Activated T-cell treated with anti-CD3 and anti-CD28 coated beads for 48 hours (primary cell): Measurements from ENCODE around the gene SYN1.
A peak's percentile ranks its signal among the peaks of the same experiment; 100 is the strongest.
"Not testable (repeated sequence)": the region's sequence is repeated elsewhere in the genome, so short reads cannot be mapped to it uniquely, and the experiment has no call there.

Experiments used
- DNase-seq: peaks from one replicate; pipeline ENCODE4 v3.0.0-alpha.2; 2020; ENCODE audit warnings: low read depth

Gene SYN1

DNA sequence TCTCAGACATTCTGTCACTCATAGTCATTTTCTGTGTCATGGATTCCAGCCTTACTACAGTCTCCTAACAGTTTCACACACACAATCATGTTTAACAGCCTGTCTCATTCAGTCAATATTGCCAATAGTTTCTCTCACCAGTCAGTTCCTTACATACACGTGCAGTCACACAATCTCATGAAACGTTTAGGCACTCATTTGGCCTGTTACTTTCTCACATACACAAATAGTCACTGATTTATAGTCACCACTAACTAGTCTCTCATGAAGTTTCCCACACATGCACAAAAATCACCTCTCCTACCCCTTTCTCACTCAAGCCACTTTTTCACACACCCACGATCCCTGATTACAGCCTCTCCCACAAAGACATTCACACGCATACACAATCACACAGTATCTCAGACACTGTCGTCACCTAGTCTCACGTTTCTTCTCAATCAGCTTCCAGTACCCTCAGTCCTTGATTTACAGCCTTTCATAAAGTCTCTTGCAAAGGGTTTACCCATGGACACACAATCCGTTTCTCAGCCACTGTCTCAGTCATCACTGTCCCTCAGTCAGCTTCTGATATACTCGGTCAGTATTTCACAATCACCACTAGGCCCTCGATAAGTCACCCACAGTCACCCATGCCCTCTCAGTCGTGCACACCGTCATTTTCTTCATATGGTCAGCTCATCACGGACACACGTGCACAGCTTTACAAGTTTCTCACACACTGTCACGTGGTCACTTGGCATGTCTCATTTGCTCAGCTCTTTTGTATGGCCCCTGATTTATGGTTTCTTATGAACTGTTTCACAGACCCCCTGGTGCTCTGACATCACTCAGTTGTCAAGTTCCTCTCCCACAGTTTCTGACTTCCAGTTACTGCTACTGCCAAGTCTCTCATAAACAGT lies 14.3 kb upstream of the SYN1 start:
- no peak for DNase-seq

DNA sequence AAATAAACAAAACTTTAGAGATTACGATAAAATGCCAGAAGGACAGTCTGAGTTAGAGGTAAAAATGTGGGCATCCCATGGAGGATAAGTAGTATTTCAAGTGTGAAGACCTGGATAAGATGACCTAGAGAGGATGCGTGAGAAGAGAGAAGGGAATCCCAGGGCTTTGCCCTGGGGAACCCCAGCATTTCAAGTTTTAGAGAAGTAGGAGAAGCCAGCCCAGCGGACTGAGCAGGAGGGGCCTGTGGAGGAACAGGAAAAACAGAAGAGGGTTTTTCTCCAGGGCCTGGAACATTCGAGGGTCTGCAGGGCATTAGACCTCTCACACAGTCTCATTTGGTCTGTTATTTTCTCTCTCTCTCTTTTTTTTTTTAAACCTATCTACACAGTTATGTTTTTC lies 13.0 kb upstream of the SYN1 start:
- DNase-seq: no peak

DNA sequence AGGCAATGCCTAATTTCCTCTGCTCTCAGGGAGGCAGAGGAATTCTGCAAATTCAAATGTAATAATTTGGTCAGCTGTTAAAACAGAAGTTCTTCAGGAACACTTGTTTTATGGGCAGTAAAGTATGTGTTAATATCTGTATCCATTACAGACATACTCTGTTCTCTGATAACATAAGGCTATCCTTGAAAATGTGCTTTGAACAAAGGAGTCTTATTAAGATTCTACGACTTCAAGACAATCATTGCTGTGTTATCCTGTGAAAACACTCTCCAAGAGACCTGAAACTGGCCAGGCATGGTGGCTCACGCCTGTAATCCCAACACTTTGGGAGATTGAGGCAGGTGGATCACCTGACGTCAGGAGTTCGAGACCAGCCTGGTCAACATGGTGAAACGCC lies 12.0 kb upstream of the SYN1 start:
- no peak for DNase-seq

DNA sequence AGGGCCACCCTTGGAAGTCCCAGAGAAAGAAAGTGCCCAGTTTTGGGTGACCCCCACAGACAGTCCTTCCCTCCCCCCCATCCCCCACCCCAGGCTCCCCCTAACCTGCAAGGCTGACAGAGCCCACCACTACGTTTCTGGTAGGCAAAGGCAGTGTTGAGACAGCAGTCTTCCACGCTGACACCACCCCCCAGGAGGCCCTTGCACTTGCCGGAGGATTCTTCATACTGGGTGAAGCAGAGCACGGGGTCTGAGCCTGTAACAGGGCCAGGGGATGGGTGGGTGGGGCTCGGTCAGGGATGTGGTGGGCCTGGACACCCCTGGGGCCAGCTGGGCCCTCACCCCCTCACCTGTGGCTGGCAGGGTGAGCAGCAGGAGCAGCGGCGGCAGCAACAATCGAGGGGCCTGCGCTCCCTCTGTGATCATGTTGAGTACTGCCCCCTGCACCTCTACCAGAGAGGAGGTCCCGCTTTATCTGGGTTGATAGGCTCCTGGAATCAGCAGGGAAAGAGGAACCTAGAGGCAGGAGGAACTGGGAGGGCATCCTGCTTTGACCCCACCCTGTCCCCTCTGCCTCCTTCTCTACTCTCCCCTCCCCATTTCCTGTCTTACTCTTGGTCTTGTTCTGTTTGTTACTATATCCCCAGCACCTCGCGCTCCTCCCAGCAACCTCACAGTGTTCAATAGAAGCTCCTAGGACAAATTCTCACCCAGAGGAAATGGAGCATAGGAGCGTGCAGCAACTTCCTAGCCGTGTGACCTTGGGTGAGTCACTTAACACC lies 10.0 kb upstream of the SYN1 start, which contains the start of gene CFP:
Gene CFP (minus strand): TSS at position 512 of the 782 bp plus-strand sequence. CDS start 86 bp downstream, at position 426.
- no peak for DNase-seq

- no peak for DNase-seq
Measured at GRCh38 chrX:47628982-47629381, 9.3 kb upstream of the SYN1 start.

GRCh38 chrX:47625365-47625764 lies 5.7 kb upstream of the SYN1 start:
- DNase-seq: no peak

DNA sequence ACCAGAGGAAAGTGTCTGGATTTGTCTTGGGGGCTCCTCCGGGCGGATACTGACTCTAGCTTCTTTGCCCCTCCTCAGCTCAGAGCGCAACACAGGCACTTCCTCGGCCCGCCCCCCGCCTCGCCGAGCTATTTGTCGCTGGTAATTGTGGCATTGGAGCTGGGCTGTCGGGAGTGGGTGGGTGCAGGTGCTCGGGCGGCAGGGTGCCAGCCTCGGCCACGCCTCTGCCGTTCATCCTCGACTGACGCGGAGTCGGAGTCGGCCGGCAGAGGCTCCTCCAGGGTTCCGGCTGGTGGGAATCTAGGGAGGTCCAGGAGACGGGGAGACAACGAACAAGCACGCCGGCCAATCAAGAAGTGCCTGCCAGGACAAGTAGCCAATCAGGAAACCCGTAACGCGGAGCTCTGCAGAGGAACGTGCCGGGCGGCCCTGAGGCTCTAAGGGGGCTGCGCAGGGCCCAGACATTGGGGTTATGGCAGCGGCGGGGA lies 3.9 kb upstream of the SYN1 start:
- peak; percentile 25 for DNase-seq

DNA sequence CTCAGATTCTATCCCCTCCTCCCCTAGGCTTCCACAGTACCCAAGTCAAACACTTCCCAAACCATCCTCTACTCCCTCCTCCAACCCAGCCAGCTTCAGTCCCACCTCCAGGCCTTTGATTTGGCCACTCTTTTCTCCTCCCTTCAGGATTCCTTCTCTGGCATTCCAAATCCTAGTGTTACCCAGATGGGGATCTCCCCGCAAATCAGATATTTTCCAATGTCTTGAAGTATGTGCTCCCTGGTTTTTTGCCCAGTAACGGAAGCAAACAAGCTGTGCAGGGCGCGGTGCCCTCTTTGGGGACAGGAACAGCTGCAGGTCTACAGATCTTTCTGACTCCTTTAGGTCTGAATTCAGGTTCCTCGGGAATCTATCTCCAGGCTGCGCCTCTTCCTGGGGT lies 2.2 kb upstream of the SYN1 start:
- DNase-seq: no peak

GRCh38 chrX:47620303-47620685 lies 637 bp upstream of the SYN1 start:
- DNase-seq: no peak

GRCh38 chrX:47618923-47619485 lies 653 bp downstream of the SYN1 start:
- no peak for DNase-seq

- no peak for DNase-seq
Measured at GRCh38 chrX:47614618-47615017, 5.0 kb downstream of the SYN1 start.

DNA sequence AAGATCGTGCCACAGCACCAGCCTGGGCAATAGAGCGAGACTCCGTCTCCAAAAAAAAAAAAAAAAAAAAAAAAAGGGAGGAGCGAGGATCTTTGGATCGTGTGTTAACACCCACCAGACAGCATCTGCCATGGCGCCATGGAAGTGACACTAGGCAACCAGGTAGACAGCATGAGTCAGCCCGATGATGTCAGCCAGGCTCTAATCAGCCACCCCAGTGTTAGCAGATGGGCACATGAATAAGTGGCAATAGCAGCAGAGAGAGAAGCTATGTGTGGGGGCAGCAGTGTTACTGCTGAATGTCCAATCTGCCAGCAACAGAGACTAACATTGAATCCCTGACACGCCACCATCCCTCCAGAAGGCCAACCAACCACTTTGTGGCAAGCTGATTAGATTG lies 6.6 kb downstream of the SYN1 start:
- no peak for DNase-seq

- DNase-seq: no peak
Measured at GRCh38 chrX:47612418-47612817, 7.2 kb downstream of the SYN1 start.

DNA sequence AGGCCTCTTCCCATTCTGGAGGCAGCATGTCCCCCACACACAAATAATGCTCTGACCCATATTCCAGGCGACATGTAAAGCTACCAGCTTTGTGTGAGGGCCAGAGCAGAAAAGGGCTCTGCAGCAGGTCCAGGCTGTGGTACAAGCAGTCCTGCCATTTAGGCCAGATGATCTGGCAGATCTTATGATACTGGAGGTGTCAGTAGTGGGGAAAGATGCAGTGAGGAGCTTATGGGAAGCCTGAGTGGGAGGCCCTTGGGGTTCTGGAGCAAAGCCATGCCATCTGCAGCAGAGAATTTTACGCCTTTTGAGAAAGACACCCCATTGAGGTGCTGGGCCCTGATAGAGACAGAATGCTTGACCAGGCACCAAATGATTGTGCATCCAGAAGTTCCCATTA lies 7.7 kb downstream of the SYN1 start:
- DNase-seq: no peak

DNA sequence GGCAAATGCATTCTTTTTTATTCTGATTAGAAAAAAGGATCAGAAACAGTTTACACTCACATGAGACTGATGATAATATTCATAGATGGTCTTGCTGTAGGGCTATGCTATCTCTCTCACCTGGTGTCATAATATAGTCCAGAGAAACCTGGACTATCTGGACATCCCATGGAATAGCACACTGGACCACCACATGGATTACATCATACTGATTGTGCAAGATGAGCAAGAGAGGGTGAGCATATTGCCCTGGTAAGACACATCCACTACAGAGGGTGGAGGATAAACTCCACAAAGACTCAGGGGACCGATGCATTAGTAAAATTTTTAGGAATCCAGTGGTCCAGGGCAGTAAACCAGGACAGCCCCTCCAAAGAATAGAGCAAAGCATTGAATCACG lies 8.2 kb downstream of the SYN1 start:
- no peak for DNase-seq

DNA sequence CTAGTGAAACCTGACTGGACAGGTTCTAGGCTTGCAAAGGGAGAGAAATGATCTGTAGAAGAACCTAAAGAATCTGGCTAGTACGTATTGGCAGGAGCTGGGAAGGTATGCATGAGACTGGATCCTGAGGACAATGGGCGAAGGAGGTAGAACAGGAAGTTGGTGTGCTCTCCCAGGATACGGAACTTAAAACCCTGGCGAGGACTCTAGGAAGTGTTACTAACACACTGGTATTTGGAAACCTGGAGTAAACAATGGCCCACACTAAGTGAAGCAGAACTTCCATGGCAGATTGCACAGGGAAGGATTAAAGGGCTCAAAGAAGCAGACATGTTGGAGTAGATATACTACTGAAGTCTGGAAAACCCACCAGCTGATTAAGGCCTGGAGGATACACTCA lies 9.1 kb downstream of the SYN1 start:
- DNase-seq: no peak

- DNase-seq: no peak
Measured at GRCh38 chrX:47608130-47608810, 11.4 kb downstream of the SYN1 start.

DNA sequence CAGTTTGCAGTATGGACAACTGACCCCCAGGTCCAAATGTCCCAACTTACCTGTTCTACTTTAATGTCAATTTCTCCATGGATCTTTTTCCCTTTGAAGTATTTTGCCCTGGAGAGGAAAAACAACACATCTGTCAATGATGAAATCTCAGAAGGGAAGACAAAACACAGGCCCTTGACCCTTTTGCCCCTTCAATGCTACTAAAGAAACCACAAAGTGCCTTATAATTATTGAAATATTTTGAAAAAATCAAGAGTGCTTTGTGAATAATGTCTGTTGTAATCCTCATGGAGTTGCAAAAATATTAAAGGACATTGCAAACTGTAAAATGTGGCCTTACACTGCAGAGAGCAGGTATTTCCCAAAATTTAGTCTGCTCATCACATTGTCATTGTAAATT lies 12.6 kb downstream of the SYN1 start:
- DNase-seq: no peak

DNA sequence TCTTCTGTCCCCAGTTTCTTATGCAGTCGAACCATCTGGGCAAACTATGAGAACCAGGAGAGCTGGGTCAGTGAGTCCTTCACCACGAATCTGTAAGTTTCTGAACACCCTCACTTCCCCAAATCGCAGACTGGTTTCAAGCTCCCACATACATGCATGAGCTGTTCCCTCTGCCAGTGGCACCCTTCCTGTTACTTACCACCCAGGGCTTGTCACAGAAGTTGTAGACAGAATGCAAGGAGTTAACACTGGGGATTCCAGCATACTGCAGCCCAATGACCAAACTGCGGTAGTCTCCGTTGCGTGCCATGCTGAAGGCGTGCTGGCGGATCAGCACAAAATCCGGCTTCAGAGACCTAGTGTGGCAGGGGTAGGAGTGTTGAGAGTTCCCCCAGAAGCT lies 14.6 kb downstream of the SYN1 start:
- no peak for DNase-seq

- DNase-seq: not testable (repeated sequence)
Measured at GRCh38 chrX:47603125-47603524, 16.5 kb downstream of the SYN1 start.

DNA sequence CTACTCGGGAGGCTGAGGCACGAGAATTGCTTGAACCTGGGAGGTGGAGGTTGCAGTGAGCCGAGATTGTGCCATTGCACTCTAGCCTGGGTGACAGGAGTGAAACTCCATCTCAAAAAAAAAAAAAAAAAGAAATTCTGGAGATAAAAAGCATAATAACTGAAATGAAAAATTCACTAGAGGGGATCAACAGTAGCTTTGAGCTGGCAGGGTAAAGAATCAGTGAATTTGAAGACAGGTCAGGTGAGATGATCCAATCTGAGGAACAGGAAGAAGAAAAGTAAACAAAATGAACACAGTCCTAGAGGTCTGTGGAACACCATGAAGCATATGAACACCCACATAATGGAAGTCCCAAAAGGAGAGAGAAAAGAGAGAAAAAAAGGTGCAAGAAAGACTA lies 22.4 kb downstream of the SYN1 start:
- DNase-seq: no peak

DNA sequence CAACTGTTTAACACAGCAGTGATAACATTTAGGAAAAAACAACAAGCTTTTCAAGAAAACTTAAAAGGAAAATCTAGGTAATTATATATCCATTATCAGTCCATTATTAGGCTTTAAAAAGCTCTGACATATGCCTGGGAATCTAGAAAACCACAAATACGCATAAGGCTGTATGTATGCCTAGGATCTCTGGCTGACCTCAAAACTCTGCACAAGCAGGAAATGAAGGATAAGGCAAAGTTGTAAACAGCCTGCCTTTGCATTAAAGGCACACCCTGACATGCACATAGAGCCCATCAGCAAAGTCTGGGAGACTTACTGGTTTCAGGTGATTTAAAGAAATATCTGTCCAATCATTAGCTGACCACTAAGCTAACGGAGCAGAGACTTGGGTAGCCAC lies 23.4 kb downstream of the SYN1 start:
- no peak for DNase-seq
